Measurements from ENCODE around the gene DCAF7. TPM values are rescaled to one million over a fixed set of nuclear protein-coding genes. Genes with fewer than 3 reads are reported as not detected.

The DCAF7 gene
- polyA plus RNA-seq, 1 of the 3 experiments (the other 2 are of a cell fraction) = 63.5 TPM

GRCh38 chr17:63573634-63574033, 23.4 kb downstream of the DCAF7 start:
- Histone ChIP-seq H3K9me2 (no peaks in the 10 kb centered on the region), H3K27me3 (ENCODE audit: insufficient read depth) (no peaks in the 10 kb centered on the region), H3F3A (replicated peaks; ENCODE audit: insufficient read depth) (peaks cover 23% of the 10 kb centered on the region), H3K9ac (no peak overlapping the region), H3K27ac (ENCODE audit: low read depth in 2 of 2, low read length in 1 of 2) (no peak overlapping the region), H3K4me3 (ENCODE audit: low read depth in 2 of 2, low read length in 1 of 2) (no peak overlapping the region; a peak in 1 of 4 replicates), H3K36me3 (replicated peaks in 1 of 2; ENCODE audit: control insufficient read depth in 1 of 2, insufficient read depth in 2 of 2, low read length in 1 of 2) (peaks cover 0 to 3% of the 10 kb centered on the region in 2 experiments), H2AFZ (ENCODE audit: low read depth) (no peak overlapping the region), H3K4me2 (no peak overlapping the region), H4K20me1 (ENCODE audit: insufficient read depth) (peaks cover 97% of the 10 kb centered on the region), H3K79me2 (ENCODE audit: insufficient read depth) (peaks cover 100% of the 10 kb centered on the region), H3K4me1 (ENCODE audit: control insufficient read depth in 1 of 2, insufficient read depth in 2 of 2, low read depth in 1 of 2, low read length in 1 of 2) (peaks cover 1 to 12% of the 10 kb centered on the region in 2 experiments; a peak in 3 of 4 replicates), H3K9me3 (no peaks in the 10 kb centered on the region)
- ChIA-PET POLR2A (interaction anchor here (0.7 kb wide), 1 partner anchor 76 kb away, joined by 3 read pairs; no protein-coding TSS in a partner anchor), CTCF (interaction anchor here (0.6 to 5.6 kb wide), 22 partner anchors 9 to 410 kb away, joined by 3 to 54 read pairs (median 4); partner anchors contain the start of gene DCAF7)
- TF ChIP-seq, protein P1, sequence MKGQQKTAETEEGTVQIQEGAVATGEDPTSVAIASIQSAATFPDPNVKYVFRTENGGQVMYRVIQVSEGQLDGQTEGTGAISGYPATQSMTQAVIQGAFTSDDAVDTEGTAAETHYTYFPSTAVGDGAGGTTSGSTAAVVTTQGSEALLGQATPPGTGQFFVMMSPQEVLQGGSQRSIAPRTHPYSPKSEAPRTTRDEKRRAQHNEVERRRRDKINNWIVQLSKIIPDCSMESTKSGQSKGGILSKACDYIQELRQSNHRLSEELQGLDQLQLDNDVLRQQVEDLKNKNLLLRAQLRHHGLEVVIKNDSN (IDR thresholded peaks at IDR 0.05; ENCODE audit: borderline replicate concordance, low read depth) = no peak
- TF ChIP-seq SMC3 (IDR thresholded peaks at IDR 0.05; ENCODE audit: low read depth, low read length) (peak; percentile 46; the same call in 1 of the 2 replicates), EP300 (IDR thresholded peaks at IDR 0.05; ENCODE audit: borderline replicate concordance in 1 of 2, low read depth in 1 of 2, low read length in 1 of 2) (no peak), NRF1 (IDR thresholded peaks at IDR 0.05; ENCODE audit: low read depth, low read length) (no peak), YY1 (IDR thresholded peaks at IDR 0.05; ENCODE audit: low read depth) (no peak), RAD21 (IDR thresholded peaks at IDR 0.05; ENCODE audit: low read length) (peak; percentile 64)
- TF ChIP-seq, protein P2, sequence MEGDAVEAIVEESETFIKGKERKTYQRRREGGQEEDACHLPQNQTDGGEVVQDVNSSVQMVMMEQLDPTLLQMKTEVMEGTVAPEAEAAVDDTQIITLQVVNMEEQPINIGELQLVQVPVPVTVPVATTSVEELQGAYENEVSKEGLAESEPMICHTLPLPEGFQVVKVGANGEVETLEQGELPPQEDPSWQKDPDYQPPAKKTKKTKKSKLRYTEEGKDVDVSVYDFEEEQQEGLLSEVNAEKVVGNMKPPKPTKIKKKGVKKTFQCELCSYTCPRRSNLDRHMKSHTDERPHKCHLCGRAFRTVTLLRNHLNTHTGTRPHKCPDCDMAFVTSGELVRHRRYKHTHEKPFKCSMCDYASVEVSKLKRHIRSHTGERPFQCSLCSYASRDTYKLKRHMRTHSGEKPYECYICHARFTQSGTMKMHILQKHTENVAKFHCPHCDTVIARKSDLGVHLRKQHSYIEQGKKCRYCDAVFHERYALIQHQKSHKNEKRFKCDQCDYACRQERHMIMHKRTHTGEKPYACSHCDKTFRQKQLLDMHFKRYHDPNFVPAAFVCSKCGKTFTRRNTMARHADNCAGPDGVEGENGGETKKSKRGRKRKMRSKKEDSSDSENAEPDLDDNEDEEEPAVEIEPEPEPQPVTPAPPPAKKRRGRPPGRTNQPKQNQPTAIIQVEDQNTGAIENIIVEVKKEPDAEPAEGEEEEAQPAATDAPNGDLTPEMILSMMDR (IDR thresholded peaks at IDR 0.05) = peak; percentile 65
- 86% methylated on average over 5 of the region's 5 CpGs for WGBS (ENCODE audit: low lambda C conversion rate)
- peak; percentile 54 for DNase-seq

DNA sequence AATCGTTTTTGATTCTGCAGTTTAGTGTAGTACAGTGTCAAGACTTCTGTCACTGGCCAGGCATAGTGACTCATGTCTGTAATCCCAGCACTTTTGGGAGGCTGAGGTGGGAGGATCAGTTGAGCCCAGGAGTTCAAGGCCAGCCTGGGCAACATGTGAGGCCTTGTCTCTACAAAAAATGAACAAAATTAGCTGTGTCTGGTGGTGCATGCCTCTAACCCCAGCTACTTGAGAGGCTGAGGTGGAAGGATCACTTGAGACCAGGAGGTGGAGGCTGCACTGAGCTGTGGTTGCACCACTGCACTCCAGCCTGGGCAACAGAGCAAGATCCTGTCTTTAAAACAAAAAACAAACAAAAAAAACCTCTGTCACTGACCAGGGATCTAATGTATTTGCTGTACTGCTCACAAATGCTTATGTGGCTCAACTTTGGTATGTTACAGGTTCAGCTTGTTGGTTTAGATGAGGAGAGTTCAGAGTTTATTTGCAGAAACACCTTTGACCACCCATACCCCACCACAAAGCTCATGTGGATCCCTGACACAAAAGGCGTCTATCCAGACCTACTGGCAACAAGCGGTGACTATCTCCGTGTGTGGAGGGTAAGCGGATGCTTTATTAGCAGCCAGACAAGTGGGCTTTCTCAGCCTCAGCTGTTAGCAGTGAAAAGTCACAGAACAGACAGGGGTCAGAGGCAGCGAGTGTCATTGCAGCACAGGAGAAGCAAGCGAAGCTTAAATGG, 27.9 kb downstream of the DCAF7 start:
- H3K9me3 ChIP-seq = no peaks in the 10 kb centered on the region
- H3K27me3 ChIP-seq (ENCODE audit: insufficient read depth) = no peaks in the 10 kb centered on the region
- TF ChIP-seq, protein P3, sequence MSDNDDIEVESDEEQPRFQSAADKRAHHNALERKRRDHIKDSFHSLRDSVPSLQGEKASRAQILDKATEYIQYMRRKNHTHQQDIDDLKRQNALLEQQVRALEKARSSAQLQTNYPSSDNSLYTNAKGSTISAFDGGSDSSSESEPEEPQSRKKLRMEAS (IDR thresholded peaks at IDR 0.05; ENCODE audit: low read depth) = no peak
- no peak for TF ChIP-seq CHD2 (IDR thresholded peaks at IDR 0.05; ENCODE audit: low read length, partially characterized antibody)
- TF ChIP-seq NFIC (IDR thresholded peaks at IDR 0.05; ENCODE audit: borderline replicate concordance) = no peak
- TF ChIP-seq GABPA (IDR thresholded peaks at IDR 0.05; ENCODE audit: low read depth) = no peak
- TF ChIP-seq, protein P2 (IDR thresholded peaks at IDR 0.05) = no peak
- no peak overlapping the region for H3K9ac ChIP-seq
- no peak overlapping the region for H3K4me2 ChIP-seq
- H3K9me2 ChIP-seq = no peaks in the 10 kb centered on the region
- peaks cover 62% of the 10 kb centered on the region for H4K20me1 ChIP-seq (ENCODE audit: insufficient read depth)
- peaks cover 34 to 41% of the 10 kb centered on the region in 2 experiments for H3K36me3 ChIP-seq (replicated peaks in 1 of 2; ENCODE audit: control insufficient read depth in 1 of 2, insufficient read depth in 2 of 2, low read length in 1 of 2)
- ChIA-PET POLR2A (interaction anchor here (1.1 kb wide), 2 partner anchors 44 to 147 kb away, joined by 3 to 4 read pairs; partner anchors contain the start of gene MAP3K3), CTCF (interaction anchor here (1.2 to 7.3 kb wide), 5 partner anchors 9 to 153 kb away, joined by 3 to 41 read pairs (median 4); no protein-coding TSS in a partner anchor)
- H3K79me2 ChIP-seq (ENCODE audit: insufficient read depth) = peaks cover 87% of the 10 kb centered on the region
- H3F3A ChIP-seq (replicated peaks; ENCODE audit: insufficient read depth) = no peaks in the 10 kb centered on the region
- DNase-seq = no peak
- H3K4me3 ChIP-seq (ENCODE audit: low read depth in 2 of 2, low read length in 1 of 2) = no peak overlapping the region
- no peaks in the 10 kb centered on the region; a peak in 1 of 4 replicates for H3K4me1 ChIP-seq (ENCODE audit: control insufficient read depth in 1 of 2, insufficient read depth in 2 of 2, low read depth in 1 of 2, low read length in 1 of 2)
- 90% methylated on average over 7 of the region's 7 CpGs for WGBS (ENCODE audit: low lambda C conversion rate)
- H2AFZ ChIP-seq (ENCODE audit: low read depth) = no peak overlapping the region
- no peak overlapping the region for H3K27ac ChIP-seq (ENCODE audit: low read depth in 2 of 2, low read length in 1 of 2)

Measured in SK-N-SH (cell line).